Chondrocyte (in vitro differentiated cells): ENCODE measurements around the gene LRP1-AS. TPM values are rescaled to one million over a fixed set of nuclear protein-coding genes. Genes with fewer than 3 reads are reported as not detected.
A peak's percentile ranks its signal among the peaks of the same experiment; 100 is the strongest.

Experiments used
- DNase-seq: peaks from one replicate; pipeline ENCODE4 v3.0.0; 2021; ENCODE audit warnings: mixed read lengths, low spot score
- H3K27ac Mint-ChIP-seq: one replicate; pipeline ENCODE4 v1.8.0; 2021; ENCODE audit warnings: mild to moderate bottlenecking, moderate library complexity, mixed read lengths; ENCODE audit not compliant: unreplicated experiment
- H3K27me3 Mint-ChIP-seq: 2 replicates; pipeline ENCODE4 v1.8.0; 2021; ENCODE audit warnings: low read depth, mixed read lengths
- H3K36me3 Mint-ChIP-seq: 2 replicates; pipeline ENCODE4 v1.8.0; 2021; ENCODE audit warnings: low read depth, mixed read lengths
- H3K4me1 Mint-ChIP-seq: 2 replicates; pipeline ENCODE4 v1.8.0; 2021; ENCODE audit warnings: low read depth, mild to moderate bottlenecking, mixed read lengths
- H3K4me3 Mint-ChIP-seq: one replicate; pipeline ENCODE4 v1.8.0; 2021; ENCODE audit warnings: mild to moderate bottlenecking, moderate library complexity, mixed read lengths; ENCODE audit not compliant: unreplicated experiment
- H3K9me3 Mint-ChIP-seq: 2 replicates; pipeline ENCODE4 v1.8.0; 2021; ENCODE audit warnings: low read depth, mixed read lengths
- CTCF ChIP-seq: fragments of 200-600 bp; sonication (generic); IDR thresholded peaks from 2 replicates; pipeline ENCODE4 v1.5.0; 2021; ENCODE audit warnings: antibody characterized with exemption, mild to moderate bottlenecking, moderate library complexity
- total RNA-seq: library from RNA; stranded (reverse); gene quantifications from 3 replicates; pipeline ENCODE4 v1.2.1, GENCODE V29; 2021

Gene LRP1-AS
- total RNA-seq, 1 donor from 2014 or later, result not detected

- no peak overlapping the region for H3K4me3 Mint-ChIP-seq
- no peak overlapping the region for H3K27ac Mint-ChIP-seq
- H3K36me3 Mint-ChIP-seq, result peaks cover 23% of the 10 kb centered on the region
- no peak for TF ChIP-seq CTCF
- H3K4me1 Mint-ChIP-seq, result peaks cover 25% of the 10 kb centered on the region
- no peak for DNase-seq
- no peaks in the 10 kb centered on the region for H3K9me3 Mint-ChIP-seq
- no peaks in the 10 kb centered on the region for H3K27me3 Mint-ChIP-seq
Observed at GRCh38 chr12:57106021-57106708, 41.3 kb downstream of the LRP1-AS start.

- no peak for TF ChIP-seq CTCF
- Mint-ChIP-seq H3K27me3 (no peaks in the 10 kb centered on the region), H3K4me1 (peaks cover 21% of the 10 kb centered on the region), H3K4me3 (no peak overlapping the region), H3K27ac (no peak overlapping the region), H3K36me3 (peaks cover 23% of the 10 kb centered on the region), H3K9me3 (no peaks in the 10 kb centered on the region)
- no peak for DNase-seq
Observed at GRCh38 chr12:57105011-57105753, 42.2 kb downstream of the LRP1-AS start.

GRCh38 chr12:57104292-57104910, 43.0 kb downstream of the LRP1-AS start:
- Mint-ChIP-seq H3K4me3 (no peak overlapping the region), H3K9me3 (no peaks in the 10 kb centered on the region), H3K27ac (no peak overlapping the region), H3K27me3 (no peaks in the 10 kb centered on the region), H3K4me1 (peaks cover 13% of the 10 kb centered on the region), H3K36me3 (peaks cover 24% of the 10 kb centered on the region)
- DNase-seq, result no peak
- TF ChIP-seq CTCF, result no peak

GRCh38 chr12:57103856-57104255, 43.6 kb downstream of the LRP1-AS start:
- Mint-ChIP-seq H3K4me1 (peaks cover 11% of the 10 kb centered on the region), H3K27ac (no peak overlapping the region), H3K27me3 (no peaks in the 10 kb centered on the region), H3K4me3 (no peak overlapping the region), H3K36me3 (peaks cover 26% of the 10 kb centered on the region), H3K9me3 (no peaks in the 10 kb centered on the region)
- TF ChIP-seq CTCF, result no peak
- no peak for DNase-seq

GRCh38 chr12:57101892-57102695, 45.3 kb downstream of the LRP1-AS start:
- Mint-ChIP-seq H3K36me3 (peaks cover 23% of the 10 kb centered on the region), H3K4me1 (no peaks in the 10 kb centered on the region), H3K27me3 (no peaks in the 10 kb centered on the region), H3K4me3 (no peak overlapping the region), H3K9me3 (no peaks in the 10 kb centered on the region), H3K27ac (peak overlapping the region; percentile 49)
- DNase-seq, result no peak
- no peak for TF ChIP-seq CTCF
